ENCODE results near the gene GTF3C1.

DNA sequence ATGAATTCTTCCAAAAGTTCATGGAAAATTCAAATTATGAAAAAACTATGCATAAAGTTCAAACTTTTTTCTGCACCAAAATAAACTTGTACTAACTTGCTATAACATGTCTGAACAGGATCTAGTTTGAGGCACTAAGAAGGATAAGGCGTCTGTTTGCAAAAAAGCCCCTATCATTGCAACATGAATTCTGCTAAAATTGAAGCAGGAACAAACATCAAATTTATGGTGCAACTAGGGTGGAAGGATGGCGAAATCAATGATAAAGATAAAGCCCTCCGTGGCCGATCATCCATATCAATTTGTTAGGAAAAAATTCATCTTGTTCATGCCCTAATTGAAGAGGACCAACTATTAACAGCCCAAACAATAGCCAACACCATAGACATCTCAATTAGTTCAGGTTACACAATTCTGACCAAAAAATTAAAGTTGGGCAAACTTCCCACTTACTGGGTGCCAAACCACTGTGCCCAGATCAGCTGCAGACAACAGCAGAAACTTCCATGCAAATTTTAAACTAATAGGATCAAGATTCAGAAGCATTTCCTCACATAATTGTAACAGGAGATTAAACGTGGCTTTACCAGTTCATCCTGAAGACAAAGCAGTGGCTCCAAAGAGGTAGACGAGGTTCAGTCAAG lies 134.8 kb downstream of the GTF3C1 start:
- TF ChIP-seq, protein P1, sequence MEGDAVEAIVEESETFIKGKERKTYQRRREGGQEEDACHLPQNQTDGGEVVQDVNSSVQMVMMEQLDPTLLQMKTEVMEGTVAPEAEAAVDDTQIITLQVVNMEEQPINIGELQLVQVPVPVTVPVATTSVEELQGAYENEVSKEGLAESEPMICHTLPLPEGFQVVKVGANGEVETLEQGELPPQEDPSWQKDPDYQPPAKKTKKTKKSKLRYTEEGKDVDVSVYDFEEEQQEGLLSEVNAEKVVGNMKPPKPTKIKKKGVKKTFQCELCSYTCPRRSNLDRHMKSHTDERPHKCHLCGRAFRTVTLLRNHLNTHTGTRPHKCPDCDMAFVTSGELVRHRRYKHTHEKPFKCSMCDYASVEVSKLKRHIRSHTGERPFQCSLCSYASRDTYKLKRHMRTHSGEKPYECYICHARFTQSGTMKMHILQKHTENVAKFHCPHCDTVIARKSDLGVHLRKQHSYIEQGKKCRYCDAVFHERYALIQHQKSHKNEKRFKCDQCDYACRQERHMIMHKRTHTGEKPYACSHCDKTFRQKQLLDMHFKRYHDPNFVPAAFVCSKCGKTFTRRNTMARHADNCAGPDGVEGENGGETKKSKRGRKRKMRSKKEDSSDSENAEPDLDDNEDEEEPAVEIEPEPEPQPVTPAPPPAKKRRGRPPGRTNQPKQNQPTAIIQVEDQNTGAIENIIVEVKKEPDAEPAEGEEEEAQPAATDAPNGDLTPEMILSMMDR (IDR thresholded peaks at IDR 0.05; ENCODE audit: low read depth, low read length): no peak
- TF ChIP-seq EZH2phosphoT487 (IDR thresholded peaks at IDR 0.05; ENCODE audit: low read depth): no peak

Measured in OCI-LY3 (cell line).